ENCODE measurements around the gene BCL11A. TPM values are rescaled to one million over a fixed set of nuclear protein-coding genes. Genes with fewer than 3 reads are reported as not detected.

BCL11A gene
- total RNA-seq, 1 donor = 65.4 TPM

GRCh38 chr2:60512641-60513040 is 40.8 kb downstream of the BCL11A start:
- no peak for DNase-seq (ENCODE audit: low read depth in 2 of 3, low spot score in 2 of 3)

GRCh38 chr2:60512062-60512622 is 41.3 kb downstream of the BCL11A start:
- no peak for DNase-seq (ENCODE audit: low read depth in 2 of 3, low spot score in 2 of 3)

- no peak for DNase-seq (ENCODE audit: low read depth in 2 of 3, low spot score in 2 of 3)
Observed at GRCh38 chr2:60510713-60511112, 42.7 kb downstream of the BCL11A start.

GRCh38 chr2:60509066-60509465 is 44.4 kb downstream of the BCL11A start:
- DNase-seq (ENCODE audit: low read depth in 2 of 3, low spot score in 2 of 3) = no peak

- DNase-seq (ENCODE audit: low read depth in 2 of 3, low spot score in 2 of 3) = no peak
Observed at GRCh38 chr2:60508339-60508917, 45.0 kb downstream of the BCL11A start.

- no peak for DNase-seq (ENCODE audit: low read depth in 2 of 3, low spot score in 2 of 3)
Observed at GRCh38 chr2:60507211-60507965, 46.1 kb downstream of the BCL11A start.

GRCh38 chr2:60505880-60506260 is 47.6 kb downstream of the BCL11A start:
- DNase-seq (ENCODE audit: low read depth in 2 of 3, low spot score in 2 of 3) = no peak

GRCh38 chr2:60505240-60505879 is 48.1 kb downstream of the BCL11A start:
- no peak for DNase-seq (ENCODE audit: low read depth in 2 of 3, low spot score in 2 of 3)

GRCh38 chr2:60504049-60504448 is 49.4 kb downstream of the BCL11A start:
- DNase-seq (ENCODE audit: low read depth in 2 of 3, low spot score in 2 of 3) = peak in 1 of 3 donors; percentile 26

- no peak for DNase-seq (ENCODE audit: low read depth in 2 of 3, low spot score in 2 of 3)
Observed at GRCh38 chr2:60502144-60502543, 51.3 kb downstream of the BCL11A start.

GRCh38 chr2:60500861-60501260 is 52.6 kb downstream of the BCL11A start:
- DNase-seq (ENCODE audit: low read depth in 2 of 3, low spot score in 2 of 3) = no peak

GRCh38 chr2:60499651-60500265 is 53.7 kb downstream of the BCL11A start:
- DNase-seq (ENCODE audit: low read depth in 2 of 3, low spot score in 2 of 3) = no peak

- peak in 1 of 3 donors; percentile 33 for DNase-seq (ENCODE audit: low read depth in 2 of 3, low spot score in 2 of 3)
Observed at GRCh38 chr2:60498816-60499429, 54.5 kb downstream of the BCL11A start.

GRCh38 chr2:60498127-60498815 is 55.2 kb downstream of the BCL11A start:
- DNase-seq (ENCODE audit: low read depth in 2 of 3, low spot score in 2 of 3) = no peak

GRCh38 chr2:60497500-60497899 is 56.0 kb downstream of the BCL11A start:
- no peak for DNase-seq (ENCODE audit: low read depth in 2 of 3, low spot score in 2 of 3)

- no peak for DNase-seq (ENCODE audit: low read depth in 2 of 3, low spot score in 2 of 3)
Observed at GRCh38 chr2:60496956-60497355, 56.5 kb downstream of the BCL11A start.

GRCh38 chr2:60496475-60496874 is 57.0 kb downstream of the BCL11A start:
- DNase-seq (ENCODE audit: low read depth in 2 of 3, low spot score in 2 of 3) = no peak

GRCh38 chr2:60495041-60495625 is 58.3 kb downstream of the BCL11A start:
- no peak for DNase-seq (ENCODE audit: low read depth in 2 of 3, low spot score in 2 of 3)

GRCh38 chr2:60493804-60494387 is 59.6 kb downstream of the BCL11A start:
- DNase-seq (ENCODE audit: low read depth in 2 of 3, low spot score in 2 of 3) = no peak

Data from hematopoietic multipotent progenitor cell (in vitro differentiated cells).